Measurements from ENCODE around the gene TRAPPC6A. TPM values are rescaled to one million over a fixed set of nuclear protein-coding genes. Genes with fewer than 3 reads are reported as not detected.
"Not testable (repeated sequence)": the region's sequence is repeated elsewhere in the genome, so short reads cannot be mapped to it uniquely, and the experiment has no call there.

TRAPPC6A gene
- total and polyA plus RNA-seq, 9 of the 15 experiments (the other 6 are each of a cell fraction or from before 2014, with no cell fraction given), result 0.82 to 23.6 (median 11.6) TPM

GRCh38 chr19:45119582-45119981 is 58.5 kb downstream of the TRAPPC6A start (continued):
- TF ChIP-seq MCM5 (IDR thresholded peaks at IDR 0.05; ENCODE audit: low read depth) (no peak), FOXO4 (CRISPR knock-in tag; IDR thresholded peaks at IDR 0.05) (no peak), ZKSCAN1 (IDR thresholded peaks at IDR 0.05; ENCODE audit: low read depth, low read length) (no peak), MTF1 (CRISPR knock-in tag; IDR thresholded peaks at IDR 0.05; ENCODE audit: borderline replicate concordance) (no peak), ZNF766 (CRISPR knock-in tag; conservative IDR thresholded peaks at IDR 0.05) (no peak), BMI1 (IDR thresholded peaks at IDR 0.05; ENCODE audit: low read length) (no peak), WHSC1 (IDR thresholded peaks at IDR 0.05; ENCODE audit: low read length) (no peak)
- TF ChIP-seq, protein P1, sequence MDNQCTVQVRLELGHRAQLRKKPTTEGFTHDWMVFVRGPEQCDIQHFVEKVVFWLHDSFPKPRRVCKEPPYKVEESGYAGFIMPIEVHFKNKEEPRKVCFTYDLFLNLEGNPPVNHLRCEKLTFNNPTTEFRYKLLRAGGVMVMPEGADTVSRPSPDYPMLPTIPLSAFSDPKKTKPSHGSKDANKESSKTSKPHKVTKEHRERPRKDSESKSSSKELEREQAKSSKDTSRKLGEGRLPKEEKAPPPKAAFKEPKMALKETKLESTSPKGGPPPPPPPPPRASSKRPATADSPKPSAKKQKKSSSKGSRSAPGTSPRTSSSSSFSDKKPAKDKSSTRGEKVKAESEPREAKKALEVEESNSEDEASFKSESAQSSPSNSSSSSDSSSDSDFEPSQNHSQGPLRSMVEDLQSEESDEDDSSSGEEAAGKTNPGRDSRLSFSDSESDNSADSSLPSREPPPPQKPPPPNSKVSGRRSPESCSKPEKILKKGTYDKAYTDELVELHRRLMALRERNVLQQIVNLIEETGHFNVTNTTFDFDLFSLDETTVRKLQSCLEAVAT (IDR thresholded peaks at IDR 0.05), result no peak
- TF ChIP-seq, protein P2, sequence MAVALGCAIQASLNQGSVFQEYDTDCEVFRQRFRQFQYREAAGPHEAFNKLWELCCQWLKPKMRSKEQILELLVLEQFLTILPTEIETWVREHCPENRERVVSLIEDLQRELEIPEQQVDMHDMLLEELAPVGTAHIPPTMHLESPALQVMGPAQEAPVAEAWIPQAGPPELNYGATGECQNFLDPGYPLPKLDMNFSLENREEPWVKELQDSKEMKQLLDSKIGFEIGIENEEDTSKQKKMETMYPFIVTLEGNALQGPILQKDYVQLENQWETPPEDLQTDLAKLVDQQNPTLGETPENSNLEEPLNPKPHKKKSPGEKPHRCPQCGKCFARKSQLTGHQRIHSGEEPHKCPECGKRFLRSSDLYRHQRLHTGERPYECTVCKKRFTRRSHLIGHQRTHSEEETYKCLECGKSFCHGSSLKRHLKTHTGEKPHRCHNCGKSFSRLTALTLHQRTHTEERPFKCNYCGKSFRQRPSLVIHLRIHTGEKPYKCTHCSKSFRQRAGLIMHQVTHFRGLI (CRISPR knock-in tag; IDR thresholded peaks at IDR 0.05), result no peak
- TF ChIP-seq, protein P3, sequence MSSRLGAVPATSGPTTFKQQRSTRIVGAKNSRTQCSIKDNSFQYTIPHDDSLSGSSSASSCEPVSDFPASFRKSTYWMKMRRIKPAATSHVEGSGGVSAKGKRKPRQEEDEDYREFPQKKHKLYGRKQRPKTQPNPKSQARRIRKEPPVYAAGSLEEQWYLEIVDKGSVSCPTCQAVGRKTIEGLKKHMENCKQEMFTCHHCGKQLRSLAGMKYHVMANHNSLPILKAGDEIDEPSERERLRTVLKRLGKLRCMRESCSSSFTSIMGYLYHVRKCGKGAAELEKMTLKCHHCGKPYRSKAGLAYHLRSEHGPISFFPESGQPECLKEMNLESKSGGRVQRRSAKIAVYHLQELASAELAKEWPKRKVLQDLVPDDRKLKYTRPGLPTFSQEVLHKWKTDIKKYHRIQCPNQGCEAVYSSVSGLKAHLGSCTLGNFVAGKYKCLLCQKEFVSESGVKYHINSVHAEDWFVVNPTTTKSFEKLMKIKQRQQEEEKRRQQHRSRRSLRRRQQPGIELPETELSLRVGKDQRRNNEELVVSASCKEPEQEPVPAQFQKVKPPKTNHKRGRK (tag; IDR thresholded peaks at IDR 0.05), result no peak

GRCh38 chr19:45118591-45119355 is 59.3 kb downstream of the TRAPPC6A start:
- H3K4me2 ChIP-seq (ENCODE audit: insufficient read depth, low read length); FAIRE-seq; ATAC-seq; H3K27me3 ChIP-seq (ENCODE audit: control insufficient read depth in 2 of 2, insufficient read depth in 2 of 2, low read length in 2 of 2); intact Hi-C loops (cut with micrococcal nuclease); H3K4me3 ChIP-seq; BruUV-seq (replicated peaks); CTCF ChIA-PET (ENCODE audit: low intra/inter-chr PET ratio); H3K9ac ChIP-seq (ENCODE audit: insufficient read depth in 1 of 2, low read depth in 2 of 2, low read length in 2 of 2); in situ Hi-C loops (cut with MboI); H2AFZ ChIP-seq (ENCODE audit: low read depth, low read length); H3K27ac ChIP-seq (ENCODE audit: extremely low read depth, low read depth, low read length); H3K9me1 ChIP-seq (ENCODE audit: control insufficient read depth, insufficient read depth, low read length); H3K9me3 ChIP-seq (replicated peaks; ENCODE audit: control insufficient read depth, insufficient read depth, low read depth, low read length); DNase-seq (ENCODE audit: extremely low read depth in 1 of 4, low spot score in 3 of 4): not testable (repeated sequence)
- peaks cover 14% of the 10 kb centered on the region; the same call in 2 of the 3 replicates for H3K36me3 ChIP-seq (ENCODE audit: control insufficient read depth, insufficient read depth, low read length)
- H3K4me1 ChIP-seq (replicated peaks in 1 of 2; ENCODE audit: control insufficient read depth in 2 of 2, insufficient read depth in 2 of 2, low read length in 2 of 2), result peaks cover 4 to 34% of the 10 kb centered on the region in 2 experiments; a peak in 4 of 5 replicates
- H4K20me1 ChIP-seq (replicated peaks; ENCODE audit: control insufficient read depth, insufficient read depth, low read length), result peaks cover 42% of the 10 kb centered on the region
- WGBS (ENCODE audit: insufficient coverage, low coverage, missing lambda C conversion rate), result 76% methylated on average over 15 of the region's 18 CpGs
- H3K79me2 ChIP-seq (ENCODE audit: control insufficient read depth, insufficient read depth, low read length), result peaks cover 57% of the 10 kb centered on the region
- POLR2A ChIA-PET, result interaction anchor here (0.6 to 1.9 kb wide), 5 partner anchors 21 to 173 kb away, joined by 3 to 14 read pairs (median 3); partner anchors contain the start of gene PPP1R37

All from K562 (cell line).